ENCODE results near the gene GPRC5C. TPM values are rescaled to one million over a fixed set of nuclear protein-coding genes. Genes with fewer than 3 reads are reported as not detected.

The GPRC5C gene
- total and polyA plus RNA-seq, 2 of the 13 experiments (the other 11 are each of a cell fraction or from before 2014, with no cell fraction given): 85.6 to 300 TPM

GRCh38 chr17:74424657-74425056, 7.2 kb upstream of the GPRC5C start:
- Histone ChIP-seq H3K9me3 (ENCODE audit: low read length) (no peaks in the 10 kb centered on the region), H4K20me1 (ENCODE audit: insufficient read depth, low read length) (no peaks in the 10 kb centered on the region), H3K4me2 (ENCODE audit: low read depth, low read length) (no peak overlapping the region), H3K27me3 (ENCODE audit: control insufficient read depth in 1 of 2, insufficient read depth in 2 of 2, low read length in 2 of 2) (no peaks in the 10 kb centered on the region), H3K27ac (ENCODE audit: extremely low read length, insufficient read depth, low read length) (no peak overlapping the region), H3K9ac (ENCODE audit: insufficient read depth, low read depth, low read length) (no peak overlapping the region), H3K4me3 (replicated peaks in 1 of 3; ENCODE audit: insufficient read depth in 1 of 3, low read depth in 2 of 3, low read length in 3 of 3) (no peak overlapping the region), H3K4me1 (ENCODE audit: insufficient read depth, low read length) (peaks cover 68% of the 10 kb centered on the region), H3K79me2 (ENCODE audit: insufficient read depth, low read length) (peaks cover 3% of the 10 kb centered on the region), H2AFZ (ENCODE audit: low read length) (no peak overlapping the region), H3K36me3 (replicated peaks in 1 of 2; ENCODE audit: control insufficient read depth in 1 of 2, insufficient read depth in 2 of 2, low read length in 2 of 2) (no peaks in the 10 kb centered on the region)
- ChIA-PET POLR2A (interaction anchor here (1.1 to 2.8 kb wide), 3 partner anchors 8 to 349 kb away, joined by 3 to 8 read pairs (median 5); no protein-coding TSS in a partner anchor), CTCF (ENCODE audit: low intra/inter-chr PET ratio, low total read pairs) (no interaction called here)
- in situ Hi-C loops (cut with HindIII; ENCODE audit: extremely low pct_ligation_motif_present, low pct_unique_long_range_greater_than_20kb) (loop anchor here (25.0 kb wide), 2 partner anchors 637 to 1137 kb away; no protein-coding TSS in a partner anchor), intact Hi-C loops (cut with micrococcal nuclease; ENCODE audit: unreplicated experiment) (no loop called here)
- DNase-seq (ENCODE audit: low spot score) (no peak), ATAC-seq (no peak), FAIRE-seq (no peak)
- 85% methylated on average over 12 of the region's 14 CpGs for WGBS (ENCODE audit: low lambda C conversion rate)
- BruUV-seq (replicated peaks): no TSS peak
- TF ChIP-seq ZNF552 (CRISPR knock-in tag; IDR thresholded peaks at IDR 0.05; ENCODE audit: borderline replicate concordance) (no peak), ZBTB20 (CRISPR knock-in tag; IDR thresholded peaks at IDR 0.05; ENCODE audit: borderline replicate concordance, low read depth) (no peak), ZNF850 (CRISPR knock-in tag; conservative IDR thresholded peaks at IDR 0.05) (no peak), ZFP91 (CRISPR knock-in tag; IDR thresholded peaks at IDR 0.05; ENCODE audit: borderline replicate concordance) (no peak), ZNF766 (CRISPR knock-in tag; IDR thresholded peaks at IDR 0.05; ENCODE audit: borderline replicate concordance) (no peak), HMGXB3 (CRISPR knock-in tag; IDR thresholded peaks at IDR 0.05; ENCODE audit: borderline replicate concordance) (no peak), ZNF574 (CRISPR knock-in tag; IDR thresholded peaks at IDR 0.05) (no peak), NR2F6 (IDR thresholded peaks at IDR 0.05) (no peak), NR2F6 (CRISPR knock-in tag; IDR thresholded peaks at IDR 0.05) (no peak), ZNF724P (CRISPR knock-in tag; IDR thresholded peaks at IDR 0.05; ENCODE audit: borderline replicate concordance) (no peak), ZNF589 (CRISPR knock-in tag; conservative IDR thresholded peaks at IDR 0.05) (no peak), NFIB (CRISPR knock-in tag; IDR thresholded peaks at IDR 0.05; ENCODE audit: borderline replicate concordance) (no peak), ZFY (CRISPR knock-in tag; IDR thresholded peaks at IDR 0.05) (no peak), HIVEP1 (CRISPR knock-in tag; IDR thresholded peaks at IDR 0.05) (no peak), ZNF703 (CRISPR knock-in tag; IDR thresholded peaks at IDR 0.05; ENCODE audit: borderline replicate concordance) (no peak), ZNF431 (CRISPR knock-in tag; IDR thresholded peaks at IDR 0.05; ENCODE audit: borderline replicate concordance, low read depth) (no peak)

Measured in HepG2 (cell line).